Transverse colon (tissue), 4 donors: ENCODE measurements around the gene NT5C1A. TPM values are rescaled to one million over a fixed set of nuclear protein-coding genes. Genes with fewer than 3 reads are reported as not detected.

Source experiments
- DNase-seq: peaks from one replicate; pipeline ENCODE4 v3.0.0-alpha.2; 2019
- H3K27ac ChIP-seq, 4 donors: fragments of 200-600 bp; sonication (generic); 2 replicates each; pipeline ENCODE4 v1.5.1; 2016 to 2018; ENCODE audit warnings: inconsistent platforms in 4 of 4
- H3K27me3 ChIP-seq: fragments of 200-600 bp; sonication (generic); 2 replicates; pipeline ENCODE4 v1.5.1; 2017; ENCODE audit warnings: inconsistent platforms
- H3K36me3 ChIP-seq, 4 donors: fragments of 200-600 bp; sonication (generic); 2 replicates each; pipeline ENCODE4 v1.5.1; 2017 to 2019; ENCODE audit warnings: inconsistent platforms in 4 of 4
- H3K4me1 ChIP-seq, 4 donors: fragments of 200-600 bp; sonication (generic); 2 replicates each; pipeline ENCODE4 v1.5.1; 2017 to 2020; ENCODE audit warnings: inconsistent platforms in 4 of 4
- H3K4me3 ChIP-seq, 4 donors: fragments of 200-600 bp; sonication (generic); 1 replicate in 1 of 4; 2 replicates in 3 of 4; pipeline versions ENCODE4 v1.5.1 to v1.6.1; 2017 to 2019; ENCODE audit warnings: inconsistent platforms in 4 of 4
- H3K9me3 ChIP-seq, 2 donors: fragments of 200-600 bp; sonication (generic); 2 replicates each; pipeline ENCODE4 v1.5.1; 2017 to 2019; ENCODE audit warnings: inconsistent platforms in 2 of 2
- EP300 ChIP-seq: sonication (generic); formaldehyde crosslinking; IDR thresholded peaks from one replicate; pipeline ENCODE4 v1.6.1; 2017; ENCODE audit warnings: antibody characterized with exemption, low read depth
- POLR2A ChIP-seq: fragments of 450-650 bp; IDR thresholded peaks from one replicate; pipeline ENCODE4 v1.6.1; 2016; ENCODE audit warnings: antibody characterized with exemption, mild to moderate bottlenecking, moderate library complexity
- POLR2AphosphoS5 ChIP-seq, 3 donors: sonication (generic); formaldehyde crosslinking; IDR thresholded peaks; one replicate each; pipeline ENCODE4 v1.6.1; 2016; ENCODE audit warnings: antibody characterized with exemption in 3 of 3
- WGBS, 2 donors: methylation state at CpG; one replicate each; pipeline ENCODE4 v1.1.5; 2018; ENCODE audit warnings: low coverage in 1 of 2; 5-methylcytosine and 5-hydroxymethylcytosine counted together
- in situ Hi-C, 4 donors: fragments of 200-750 bp; cut with MboI; loops; one replicate each; pipeline versions ENCODE4 v1.15.0 to v1.15.1; 2017; ENCODE audit warnings: low sequenced_read_pairs in 3 of 4, low pct_ligation_motif_present in 1 of 4, low pct_unique_long_range_greater_than_20kb in 1 of 4
- intact Hi-C: fragments of 100-400 bp; cut with DNase I; formaldehyde crosslinking; loops from one replicate; pipeline ENCODE4 v1.15.1; 2023; ENCODE audit warnings: low total_unique reads
- total RNA-seq, 4 donors: library from RNA; depleted of rRNA; stranded (reverse); fragments of >200 nt; gene quantifications; one replicate each; pipeline ENCODE4 v1.1.0, GENCODE V29; 2016
- TF ChIP-seq, protein P1 (sequence below), 5 experiments: fragments of 200-600 bp in 3 of 5; fragments of 450-650 bp in 2 of 5; sonication (generic) in 3 of 5; IDR thresholded peaks; 1 replicate in 2 of 5; 2 replicates in 3 of 5; pipeline ENCODE4 v1.5.1; 2016 to 2017; ENCODE audit warnings: antibody characterized with exemption in 5 of 5, inconsistent platforms in 3 of 5, mild to moderate bottlenecking in 2 of 5, moderate library complexity in 1 of 5

NT5C1A gene
- total RNA-seq, 4 donors from 2014 or later: not detected

DNA sequence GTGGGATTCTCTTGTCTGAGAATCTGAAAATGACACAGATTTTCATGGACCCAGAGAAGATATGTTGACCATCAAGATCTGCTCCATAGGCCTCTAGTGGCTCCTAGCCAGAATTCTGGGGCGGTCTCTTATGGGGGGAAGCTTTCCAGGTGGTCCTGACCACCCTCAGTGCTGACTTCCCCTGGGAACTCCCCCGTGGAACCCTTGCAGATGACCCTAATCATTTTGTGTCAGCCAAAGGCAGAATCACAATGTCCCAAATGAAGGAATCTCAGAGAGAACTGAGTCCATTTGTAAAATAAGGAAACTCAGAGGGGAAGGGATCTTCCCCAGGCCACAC, 36.1 kb downstream of the NT5C1A start:
- peaks cover 70% of the 10 kb centered on the region for H3K27me3 ChIP-seq
- H3K27ac ChIP-seq: peak overlapping the region; percentile 8 to 46 (median 26)
- WGBS, 2 donors: 73% methylated on average over 2 of the region's 2 CpGs; no CpG with 5 or more reads in 1 of the 2 donors

DNA sequence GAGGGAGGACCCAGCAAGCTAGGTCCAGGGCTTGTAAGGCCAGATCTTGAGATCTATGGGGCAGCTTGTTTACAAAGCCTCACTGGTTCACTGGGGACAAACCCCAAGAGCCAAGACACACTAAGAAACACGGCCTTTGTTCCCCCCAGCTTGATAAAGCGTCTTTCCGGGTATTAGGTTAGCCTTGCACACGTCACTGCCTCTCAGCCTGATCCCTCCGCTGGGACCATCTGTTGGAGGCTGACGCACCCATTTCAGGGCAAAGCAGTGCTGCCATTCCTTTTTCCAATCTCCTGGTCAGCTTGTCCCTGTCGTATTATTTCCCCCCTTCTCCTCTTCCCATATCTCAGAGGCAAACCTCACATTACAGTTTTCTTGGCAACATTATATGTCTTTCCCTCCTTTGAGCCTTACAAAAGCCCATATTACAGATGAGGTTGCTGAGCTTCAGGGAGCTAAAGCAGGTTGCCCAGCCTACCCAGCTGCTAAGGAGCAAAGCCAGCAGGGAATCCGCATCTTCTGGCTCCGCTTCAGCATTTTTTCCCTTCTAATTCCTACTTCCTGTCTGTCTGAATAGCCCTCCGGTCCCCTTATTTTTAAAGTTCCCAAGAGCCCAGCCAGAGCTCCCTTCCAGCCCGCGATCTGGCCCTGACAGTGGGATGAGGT, 36.6 kb downstream of the NT5C1A start:
- no peak for DNase-seq
- intact Hi-C loops: no loop called here
- Histone ChIP-seq H3K4me1 (peaks cover 0 to 14% (median 3%) of the 10 kb centered on the region in 4 donors), H3K27me3 (peaks cover 67% of the 10 kb centered on the region), H3K27ac (peak overlapping the region; percentile 8 to 46 (median 26)), H3K36me3 (no peaks in the 10 kb centered on the region), H3K4me3 (no peak overlapping the region), H3K9me3 (no peaks in the 10 kb centered on the region)
- WGBS, 2 donors: 78 to 89% methylated on average over 3 to 12 of the region's 12 CpGs
- TF ChIP-seq, protein P1, sequence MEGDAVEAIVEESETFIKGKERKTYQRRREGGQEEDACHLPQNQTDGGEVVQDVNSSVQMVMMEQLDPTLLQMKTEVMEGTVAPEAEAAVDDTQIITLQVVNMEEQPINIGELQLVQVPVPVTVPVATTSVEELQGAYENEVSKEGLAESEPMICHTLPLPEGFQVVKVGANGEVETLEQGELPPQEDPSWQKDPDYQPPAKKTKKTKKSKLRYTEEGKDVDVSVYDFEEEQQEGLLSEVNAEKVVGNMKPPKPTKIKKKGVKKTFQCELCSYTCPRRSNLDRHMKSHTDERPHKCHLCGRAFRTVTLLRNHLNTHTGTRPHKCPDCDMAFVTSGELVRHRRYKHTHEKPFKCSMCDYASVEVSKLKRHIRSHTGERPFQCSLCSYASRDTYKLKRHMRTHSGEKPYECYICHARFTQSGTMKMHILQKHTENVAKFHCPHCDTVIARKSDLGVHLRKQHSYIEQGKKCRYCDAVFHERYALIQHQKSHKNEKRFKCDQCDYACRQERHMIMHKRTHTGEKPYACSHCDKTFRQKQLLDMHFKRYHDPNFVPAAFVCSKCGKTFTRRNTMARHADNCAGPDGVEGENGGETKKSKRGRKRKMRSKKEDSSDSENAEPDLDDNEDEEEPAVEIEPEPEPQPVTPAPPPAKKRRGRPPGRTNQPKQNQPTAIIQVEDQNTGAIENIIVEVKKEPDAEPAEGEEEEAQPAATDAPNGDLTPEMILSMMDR (IDR thresholded peaks at IDR 0.05): no peak
- TF ChIP-seq POLR2AphosphoS5 (IDR thresholded peaks at IDR 0.05): no peak
- no peak for TF ChIP-seq EP300
- TF ChIP-seq POLR2A: no peak
- in situ Hi-C loops: no loop called here

More for the DNA sequence above, 36.1 kb downstream of the NT5C1A start:
- no peaks in the 10 kb centered on the region for H3K9me3 ChIP-seq
- TF ChIP-seq EP300 (no peak), POLR2AphosphoS5 (IDR thresholded peaks at IDR 0.05) (no peak), POLR2A (no peak)
- TF ChIP-seq, protein P1 (IDR thresholded peaks at IDR 0.05): no peak
- no peaks in the 10 kb centered on the region for H3K36me3 ChIP-seq
- no peak overlapping the region for H3K4me3 ChIP-seq
- peaks cover 0 to 14% (median 3%) of the 10 kb centered on the region in 4 donors for H3K4me1 ChIP-seq
- in situ Hi-C loops (no loop called here), intact Hi-C loops (no loop called here)
- DNase-seq: no peak

DNA sequence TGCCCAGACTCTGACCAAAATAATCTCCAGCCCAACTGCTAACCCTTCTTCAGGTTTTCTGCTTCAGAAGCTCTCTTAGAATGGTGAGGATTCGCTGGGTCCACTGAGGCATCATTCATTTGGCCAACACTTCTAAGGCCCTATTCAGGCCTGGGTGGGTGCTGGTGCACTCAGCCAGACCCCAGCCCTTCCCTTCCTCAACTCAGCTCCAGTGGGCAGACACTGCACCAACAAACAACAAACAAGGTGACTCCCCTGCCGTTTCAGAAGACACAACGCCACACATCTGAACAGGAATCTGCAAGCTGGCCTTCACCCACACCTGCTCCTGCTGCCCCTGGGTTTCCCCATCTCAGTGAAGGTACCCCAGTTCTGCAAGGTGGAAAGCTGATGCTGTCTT, 38.5 kb downstream of the NT5C1A start:
- Histone ChIP-seq H3K4me3 (peak overlapping the region in 1 of 4 donors; percentile 9), H3K27ac (peak overlapping the region in 1 of 4 donors; percentile 25), H3K4me1 (peaks cover 0 to 5% (median 2%) of the 10 kb centered on the region in 4 donors), H3K9me3 (no peaks in the 10 kb centered on the region), H3K27me3 (peaks cover 48% of the 10 kb centered on the region), H3K36me3 (no peaks in the 10 kb centered on the region)
- DNase-seq: no peak
- intact Hi-C loops: no loop called here
- WGBS, 2 donors: 82% methylated on average over 3 of the region's 3 CpGs; no CpG with 5 or more reads in 1 of the 2 donors
- in situ Hi-C loops: no loop called here
- TF ChIP-seq POLR2AphosphoS5 (IDR thresholded peaks at IDR 0.05) (no peak), POLR2A (no peak), EP300 (no peak)
- TF ChIP-seq, protein P1 (IDR thresholded peaks at IDR 0.05): no peak

DNA sequence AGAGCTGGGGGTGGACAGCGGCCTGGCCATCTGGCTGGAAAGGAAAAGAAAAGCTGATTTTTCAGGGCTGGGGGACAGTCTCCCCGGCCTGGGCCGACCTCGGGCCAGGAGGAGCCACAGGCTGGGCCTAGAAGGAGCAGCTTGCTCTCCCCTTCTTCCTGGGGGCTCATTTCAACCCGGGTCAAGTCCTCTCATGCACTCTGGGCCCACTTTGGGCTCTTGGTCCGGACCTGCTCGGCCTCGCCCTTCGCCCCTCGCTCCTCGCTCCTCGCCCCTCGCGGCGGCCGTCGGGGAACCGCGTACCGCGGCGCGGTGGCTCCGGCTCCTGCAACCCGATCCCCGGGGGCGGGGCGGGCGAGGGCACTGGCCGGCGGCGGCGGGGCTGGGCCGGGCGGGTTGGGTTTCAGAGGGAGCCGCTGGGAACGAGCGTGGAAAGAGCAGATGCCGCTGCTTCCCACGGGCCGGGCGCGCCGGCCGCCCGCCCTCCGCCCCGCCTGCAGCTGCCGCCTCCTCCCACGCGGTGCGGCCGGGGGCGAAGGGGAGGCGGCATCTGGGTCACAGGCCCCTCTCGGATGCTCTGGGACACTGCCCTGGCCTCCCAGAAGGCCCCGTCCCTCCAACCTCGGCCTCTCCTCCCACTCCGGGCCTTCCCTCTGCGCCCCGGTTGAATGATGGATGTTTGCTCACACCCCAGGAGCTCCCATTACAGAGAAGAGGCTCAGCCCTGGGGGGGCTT, 39.1 kb downstream of the NT5C1A start:
- TF ChIP-seq, protein P1 (IDR thresholded peaks at IDR 0.05): no peak
- TF ChIP-seq POLR2A: no peak
- no peak for TF ChIP-seq POLR2AphosphoS5 (IDR thresholded peaks at IDR 0.05)
- TF ChIP-seq EP300: no peak
- in situ Hi-C loops (no loop called here), intact Hi-C loops (no loop called here)
- WGBS, 2 donors: 46% methylated on average over 37 of the region's 61 CpGs; no CpG with 5 or more reads in 1 of the 2 donors
- Histone ChIP-seq H3K27ac (peak overlapping the region in 2 of 4 donors; percentile 25 to 28), H3K27me3 (peaks cover 46% of the 10 kb centered on the region), H3K4me3 (peak overlapping the region in 2 of 4 donors; percentile 9 to 12), H3K9me3 (no peaks in the 10 kb centered on the region), H3K4me1 (peaks cover 0 to 5% (median 2%) of the 10 kb centered on the region in 4 donors), H3K36me3 (no peaks in the 10 kb centered on the region)
- peak; percentile 29 for DNase-seq
